Measurements from ENCODE around the gene LRRC75A. TPM values are rescaled to one million over a fixed set of nuclear protein-coding genes. Genes with fewer than 3 reads are reported as not detected.
A peak's percentile ranks its signal among the peaks of the same experiment; 100 is the strongest.

Gene LRRC75A
- total and polyA plus RNA-seq, 7 donors: 0.20 to 0.69 (median 0.30) TPM

DNA sequence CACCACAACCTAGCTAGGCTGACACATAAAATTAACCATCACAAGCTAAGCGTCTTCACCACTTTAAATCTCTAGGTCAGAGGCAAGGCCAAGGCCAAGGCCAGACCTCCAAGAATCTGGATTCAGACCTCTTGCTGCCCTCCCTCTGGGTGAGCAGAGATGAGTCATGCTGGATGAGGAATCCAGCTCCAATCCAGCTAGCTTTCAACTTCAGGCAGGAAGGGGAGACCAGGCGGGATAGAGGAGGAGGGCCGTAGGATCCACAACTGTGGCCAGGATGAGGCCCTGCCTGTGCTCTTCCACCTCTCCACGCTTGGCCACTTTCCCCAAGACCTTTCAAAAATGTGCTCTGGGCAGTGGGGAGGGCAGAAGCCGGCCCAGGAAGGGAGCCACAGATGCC, 14.7 kb downstream of the LRRC75A start:
- H3K27me3 ChIP-seq (ENCODE audit: insufficient read depth in 3 of 3, low read length in 2 of 3): no peaks in the 10 kb centered on the region
- H3K4me1 ChIP-seq: no peaks in the 10 kb centered on the region
- H3K27ac ChIP-seq: peak overlapping the region; percentile 16
- H3K9me3 ChIP-seq: no peaks in the 10 kb centered on the region
- 47 to 58% (median 55%) methylated on average over 5 of the region's 5 CpGs for WGBS, 3 donors
- TF ChIP-seq, protein P1, sequence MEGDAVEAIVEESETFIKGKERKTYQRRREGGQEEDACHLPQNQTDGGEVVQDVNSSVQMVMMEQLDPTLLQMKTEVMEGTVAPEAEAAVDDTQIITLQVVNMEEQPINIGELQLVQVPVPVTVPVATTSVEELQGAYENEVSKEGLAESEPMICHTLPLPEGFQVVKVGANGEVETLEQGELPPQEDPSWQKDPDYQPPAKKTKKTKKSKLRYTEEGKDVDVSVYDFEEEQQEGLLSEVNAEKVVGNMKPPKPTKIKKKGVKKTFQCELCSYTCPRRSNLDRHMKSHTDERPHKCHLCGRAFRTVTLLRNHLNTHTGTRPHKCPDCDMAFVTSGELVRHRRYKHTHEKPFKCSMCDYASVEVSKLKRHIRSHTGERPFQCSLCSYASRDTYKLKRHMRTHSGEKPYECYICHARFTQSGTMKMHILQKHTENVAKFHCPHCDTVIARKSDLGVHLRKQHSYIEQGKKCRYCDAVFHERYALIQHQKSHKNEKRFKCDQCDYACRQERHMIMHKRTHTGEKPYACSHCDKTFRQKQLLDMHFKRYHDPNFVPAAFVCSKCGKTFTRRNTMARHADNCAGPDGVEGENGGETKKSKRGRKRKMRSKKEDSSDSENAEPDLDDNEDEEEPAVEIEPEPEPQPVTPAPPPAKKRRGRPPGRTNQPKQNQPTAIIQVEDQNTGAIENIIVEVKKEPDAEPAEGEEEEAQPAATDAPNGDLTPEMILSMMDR (IDR thresholded peaks at IDR 0.05): no peak
- intact Hi-C loops (cut with DNase I): no loop called here
- DNase-seq (peak in 1 of 2 donors; percentile 50), ATAC-seq (peak; percentile 48 to 75 (median 62))
- no peaks in the 10 kb centered on the region for H3K36me3 ChIP-seq (ENCODE audit: insufficient read depth in 1 of 2, low read depth in 1 of 2)
- H3K4me3 ChIP-seq: no peak overlapping the region

DNA sequence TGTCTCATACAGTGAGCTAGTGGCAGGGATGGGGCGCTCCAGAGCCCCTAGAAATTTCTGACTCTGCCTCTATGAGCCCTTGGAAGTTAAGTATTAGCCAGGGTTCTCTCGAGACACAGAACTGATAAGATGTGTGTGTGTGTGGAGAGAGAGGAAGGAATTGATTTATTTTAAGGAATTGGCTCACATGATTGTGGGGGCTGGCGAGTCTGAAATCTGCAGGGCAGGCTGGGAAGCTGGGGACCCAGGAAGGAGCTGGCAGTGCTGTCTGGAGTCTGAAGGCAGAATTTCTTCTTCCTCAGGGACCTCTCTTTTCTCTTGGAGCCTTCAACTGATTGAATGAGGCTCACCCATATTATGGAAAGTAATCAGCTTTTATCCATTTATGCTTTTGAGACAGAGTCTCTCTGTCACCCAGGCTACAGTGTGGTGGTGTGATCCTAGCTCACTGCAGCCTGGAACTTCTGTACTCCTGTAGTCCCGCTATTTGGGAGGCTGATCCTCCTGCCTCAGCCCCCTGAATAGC, 16.8 kb downstream of the LRRC75A start:
- intact Hi-C loops (cut with DNase I): no loop called here
- TF ChIP-seq, protein P1 (IDR thresholded peaks at IDR 0.05): no peak
- Histone ChIP-seq H3K27me3 (ENCODE audit: insufficient read depth in 3 of 3, low read length in 2 of 3) (peaks cover 0 to 4% (median 0%) of the 10 kb centered on the region in 3 donors), H3K36me3 (ENCODE audit: insufficient read depth in 1 of 2, low read depth in 1 of 2) (no peaks in the 10 kb centered on the region), H3K9me3 (no peaks in the 10 kb centered on the region), H3K4me1 (peaks cover 5% of the 10 kb centered on the region), H3K4me3 (no peak overlapping the region), H3K27ac (no peak overlapping the region)
- ATAC-seq (no peak), DNase-seq (no peak)
- WGBS, 3 donors: 88 to 93% (median 91%) methylated on average over 4 of the region's 4 CpGs

DNA sequence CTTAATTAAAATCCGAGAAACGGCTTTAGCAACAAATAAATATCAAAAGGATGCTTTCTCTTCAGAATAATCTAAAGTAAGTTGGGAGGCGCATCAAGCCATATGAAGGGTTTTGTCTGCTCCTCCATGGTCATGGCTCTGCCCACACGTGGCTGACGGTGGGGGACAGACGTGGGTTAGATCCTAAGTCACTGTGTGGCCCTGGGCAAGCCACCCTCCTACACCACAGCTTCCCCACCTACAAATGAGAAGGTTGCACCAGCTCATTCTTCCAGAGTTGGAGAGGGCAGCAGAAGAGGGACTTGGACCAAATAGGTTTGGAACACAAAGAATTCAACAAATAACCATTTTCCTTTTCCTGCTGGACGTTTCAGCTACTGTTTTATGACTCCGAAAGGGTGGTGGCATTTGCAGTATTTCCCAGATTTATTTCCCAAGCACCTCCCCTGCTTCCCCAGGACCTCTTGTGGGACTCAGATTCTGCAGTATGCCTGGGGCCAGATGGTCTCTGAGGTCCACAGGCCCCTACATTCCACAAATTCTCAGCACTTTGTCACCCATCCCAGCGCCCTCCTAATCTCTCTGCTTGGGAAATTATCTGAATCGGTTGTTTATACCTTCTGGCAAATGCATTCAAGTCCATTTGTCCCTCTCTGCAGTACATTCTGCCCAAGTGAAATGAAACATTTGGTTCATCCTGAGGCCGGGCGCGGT, 17.8 kb downstream of the LRRC75A start:
- H3K27me3 ChIP-seq (ENCODE audit: insufficient read depth in 3 of 3, low read length in 2 of 3): peaks cover 0 to 4% (median 0%) of the 10 kb centered on the region in 3 donors
- DNase-seq: no peak
- no peak overlapping the region for H3K4me3 ChIP-seq
- intact Hi-C loops (cut with DNase I): no loop called here
- no peaks in the 10 kb centered on the region for H3K9me3 ChIP-seq
- no peaks in the 10 kb centered on the region for H3K36me3 ChIP-seq (ENCODE audit: insufficient read depth in 1 of 2, low read depth in 1 of 2)
- TF ChIP-seq, protein P1 (IDR thresholded peaks at IDR 0.05): no peak
- no peak for ATAC-seq
- 54 to 63% (median 56%) methylated on average over 13 of the region's 13 CpGs for WGBS, 3 donors
- H3K4me1 ChIP-seq: peaks cover 12% of the 10 kb centered on the region
- no peak overlapping the region for H3K27ac ChIP-seq

DNA sequence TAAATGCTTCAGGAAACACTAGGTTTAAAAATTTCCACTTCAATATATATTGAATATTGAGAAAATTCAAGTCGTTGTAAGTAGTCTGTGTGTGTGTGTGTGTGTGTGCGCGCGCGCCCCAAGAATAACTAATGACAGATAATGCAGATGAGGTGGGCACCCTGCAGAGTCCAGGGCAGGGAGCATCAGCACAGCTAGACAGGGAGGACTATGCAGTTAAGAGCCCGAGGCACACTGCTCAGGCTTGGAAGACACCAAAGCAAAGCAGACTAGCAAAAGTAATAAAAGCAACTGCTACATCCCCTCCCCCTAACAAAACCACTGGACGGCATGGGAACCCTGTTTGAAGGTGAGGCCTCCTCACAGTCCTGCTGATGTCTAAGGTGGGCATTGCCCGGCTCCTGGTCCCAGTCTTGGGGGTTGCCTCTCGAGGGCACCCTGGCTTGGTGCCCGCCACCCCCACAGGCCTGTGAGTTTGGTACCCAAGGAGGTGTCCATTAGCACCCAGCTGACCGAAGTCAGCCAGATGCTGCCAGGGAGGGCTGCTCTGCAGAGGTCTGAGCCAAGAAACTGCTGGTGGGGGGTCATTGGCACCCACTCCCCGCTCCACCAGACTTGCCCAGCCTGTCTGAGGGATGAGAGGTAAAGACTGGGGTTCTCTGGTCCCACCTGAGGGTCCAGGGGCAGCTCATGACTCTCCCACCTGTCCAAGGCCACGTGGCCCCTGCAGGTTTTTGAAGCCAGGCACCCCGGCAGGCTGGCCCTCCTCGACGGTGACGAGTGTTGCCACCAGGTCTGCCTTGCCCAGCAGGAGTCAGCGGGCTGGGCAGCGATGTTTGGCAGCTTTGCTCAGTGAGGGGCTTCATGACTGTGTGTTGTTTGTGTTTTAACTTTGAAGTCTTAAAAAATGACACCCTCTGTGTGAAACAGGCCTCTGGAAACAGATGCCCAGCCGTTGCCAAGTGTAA, 18.7 kb downstream of the LRRC75A start:
- Histone ChIP-seq H3K27me3 (ENCODE audit: insufficient read depth in 3 of 3, low read length in 2 of 3) (peaks cover 0 to 4% (median 0%) of the 10 kb centered on the region in 3 donors), H3K9me3 (no peaks in the 10 kb centered on the region), H3K36me3 (ENCODE audit: insufficient read depth in 1 of 2, low read depth in 1 of 2) (no peaks in the 10 kb centered on the region), H3K4me3 (no peak overlapping the region), H3K27ac (no peak overlapping the region), H3K4me1 (peaks cover 12% of the 10 kb centered on the region)
- ATAC-seq (no peak), DNase-seq (no peak)
- 74 to 80% (median 77%) methylated on average over 20 of the region's 20 CpGs for WGBS, 3 donors
- intact Hi-C loops (cut with DNase I): no loop called here
- TF ChIP-seq, protein P1 (IDR thresholded peaks at IDR 0.05): no peak

Measured in psoas muscle (tissue), 8 donors.